SK-N-SH (cell line): ENCODE results near the gene C1orf50. TPM values are rescaled to one million over a fixed set of nuclear protein-coding genes. Genes with fewer than 3 reads are reported as not detected.

Experiments
- CTCF ChIA-PET: fragments of 300-600, 350-600 bp; formaldehyde crosslinking; extraction: SDS; loops from one replicate; lab custom pipeline; 2021; lab: Yijun Ruan, JAX
- POLR2A ChIA-PET: fragments of 350-600 bp; sonication (Branson Sonifier 250); formaldehyde crosslinking; extraction: SDS; loops from one replicate; lab custom pipeline; 2020; ENCODE audit warnings: antibody characterized with exemption, inconsistent platforms; lab: Yijun Ruan, JAX
- DNase-seq: peaks from one replicate; pipeline ENCODE4 v3.0.0; 2012
- H2AFZ ChIP-seq: fragments of 200-600 bp; sonication (generic); 2 replicates; pipeline ENCODE4 v1.8.1; 2016; ENCODE audit warnings: antibody characterized with exemption, mild to moderate bottlenecking, low read depth
- H3F3A ChIP-seq: fragments of 200-600 bp; sonication (generic); replicated peaks from 2 replicates; pipeline ENCODE3; 2016; ENCODE audit warnings: antibody characterized with exemption, mild to moderate bottlenecking; ENCODE audit not compliant: insufficient read depth
- H3K27ac ChIP-seq, 2 experiments: fragments of 200-500 bp in 1 of 2; fragments of 200-600 bp in 1 of 2; sonication (Bioruptor generic) in 1 of 2; sonication (generic), shearing (Covaris generic) in 1 of 2; 2 replicates each; pipeline versions ENCODE4 v1.5.1 to v1.6.1; 2014 to 2016; ENCODE audit warnings: low read depth in 2 of 2, inconsistent platforms in 1 of 2, low read length in 1 of 2, mild to moderate bottlenecking in 1 of 2, mixed read lengths in 1 of 2
- H3K27me3 ChIP-seq: fragments of 200-600 bp; sonication (generic), shearing (Covaris generic); 2 replicates; pipeline ENCODE4 v1.6.1; 2016; ENCODE audit warnings: mixed run types; ENCODE audit not compliant: insufficient read depth
- H3K36me3 ChIP-seq, 2 experiments: fragments of 200-500 bp in 1 of 2; fragments of 200-600 bp in 1 of 2; sonication (Bioruptor generic) in 1 of 2; sonication (generic) in 1 of 2; replicated peaks in 1 of 2; 2 replicates each; pipeline versions ENCODE3 to v1.5.1; 2014 to 2016; ENCODE audit warnings: low read length in 1 of 2, mild to moderate bottlenecking in 1 of 2; ENCODE audit not compliant: insufficient read depth in 2 of 2, control insufficient read depth in 1 of 2
- H3K4me1 ChIP-seq, 2 experiments: fragments of 200-500 bp in 1 of 2; fragments of 200-600 bp in 1 of 2; sonication (Bioruptor generic) in 1 of 2; sonication (generic), shearing (Covaris generic) in 1 of 2; 2 replicates each; pipeline versions ENCODE4 v1.5.1 to v1.6.1; 2014 to 2016; ENCODE audit warnings: low read depth in 1 of 2, low read length in 1 of 2, mixed run types in 1 of 2; ENCODE audit not compliant: insufficient read depth in 2 of 2, control insufficient read depth in 1 of 2
- H3K4me2 ChIP-seq: fragments of 200-600 bp; sonication (generic), shearing (Covaris generic); 2 replicates; pipeline ENCODE4 v1.6.1; 2017; ENCODE audit warnings: mixed run types
- H3K4me3 ChIP-seq, 2 experiments: fragments of 200-500 bp in 1 of 2; fragments of 200-600 bp in 1 of 2; sonication (Bioruptor generic) in 1 of 2; sonication (generic), shearing (Covaris generic) in 1 of 2; 2 replicates each; pipeline versions ENCODE4 v1.5.1 to v1.8.1; 2014 to 2016; ENCODE audit warnings: low read depth in 2 of 2, inconsistent platforms in 1 of 2, low read length in 1 of 2, mild to moderate bottlenecking in 1 of 2, mixed read lengths in 1 of 2, moderate library complexity in 1 of 2
- H3K79me2 ChIP-seq: fragments of 200-600 bp; sonication (generic); 2 replicates; pipeline ENCODE4 v1.8.1; 2017; ENCODE audit warnings: mild to moderate bottlenecking; ENCODE audit not compliant: insufficient read depth
- H3K9ac ChIP-seq: fragments of 200-600 bp; sonication (generic); 2 replicates; pipeline ENCODE4 v1.6.1; 2017; ENCODE audit warnings: mixed run types
- H3K9me2 ChIP-seq: fragments of 200-600 bp; sonication (generic); 2 replicates; pipeline ENCODE4 v1.6.1; 2017; ENCODE audit warnings: mixed run types
- H3K9me3 ChIP-seq: fragments of 200-600 bp; sonication (generic); 2 replicates; pipeline ENCODE4 v1.6.1; 2017; ENCODE audit warnings: mixed run types, mild to moderate bottlenecking, moderate library complexity
- H4K20me1 ChIP-seq: fragments of 200-600 bp; sonication (generic); 2 replicates; pipeline ENCODE4 v1.6.1; 2017; ENCODE audit warnings: mild to moderate bottlenecking, mixed run types; ENCODE audit not compliant: insufficient read depth
- FOXJ3 ChIP-seq: sonication (generic); formaldehyde crosslinking; IDR thresholded peaks from 2 replicates; pipeline ENCODE4 v1.5.1; 2020; ENCODE audit warnings: mild to moderate bottlenecking, missing genetic modification reagents
- GATA2 ChIP-seq: sonication (generic); formaldehyde crosslinking; IDR thresholded peaks from 2 replicates; pipeline ENCODE4 v1.5.0; 2020; ENCODE audit warnings: mild to moderate bottlenecking, missing genetic modification reagents
- IRF3 ChIP-seq: fragments of 150-350 bp; IDR thresholded peaks from 2 replicates; pipeline ENCODE4 v1.6.1; 2016; ENCODE audit warnings: mild to moderate bottlenecking, low read depth, low read length
- JUND ChIP-seq: IDR thresholded peaks from 2 replicates; pipeline ENCODE4 v1.4.0; 2012
- MEF2A ChIP-seq: IDR thresholded peaks from 2 replicates; pipeline ENCODE4 v1.4.0; 2012; ENCODE audit warnings: low read depth, borderline replicate concordance
- MXI1 ChIP-seq: IDR thresholded peaks from 2 replicates; pipeline ENCODE4 v1.6.1; 2012; ENCODE audit warnings: mild to moderate bottlenecking, low read depth, low read length, improper control_type of control experiment
- SIN3A ChIP-seq: IDR thresholded peaks from 2 replicates; pipeline ENCODE4 v1.6.1; 2012; ENCODE audit warnings: low read depth, mild to moderate bottlenecking, low read length, moderate library complexity, borderline replicate concordance
- TAF1 ChIP-seq: IDR thresholded peaks from 2 replicates; pipeline ENCODE4 v1.6.1; 2012; ENCODE audit warnings: low read depth, mild to moderate bottlenecking, low read length, moderate library complexity, borderline replicate concordance
- WGBS: methylation state at CpG from one replicate; pipeline ENCODE4 v1.1.6; 2017; ENCODE audit warnings: low lambda C conversion rate; 5-methylcytosine and 5-hydroxymethylcytosine counted together
- polyA plus RNA-seq, 3 experiments: library from polyadenylated mRNA; depleted of rRNA; stranded (reverse); fragments of >200 nt; gene quantifications; 2 replicates each; pipeline ENCODE4 v1.2.3, GENCODE V29; 2012

C1orf50 gene
- polyA plus RNA-seq, 1 of the 3 experiments (the other 2 are of a cell fraction): 2.6 TPM

GRCh38 chr1:42742617-42743316, 24.3 kb upstream of the C1orf50 start:
- no peaks in the 10 kb centered on the region for H3K79me2 ChIP-seq
- 82% methylated on average over 9 of the region's 9 CpGs for WGBS
- no peak overlapping the region for H3K4me2 ChIP-seq
- no peaks in the 10 kb centered on the region for H4K20me1 ChIP-seq
- no peak overlapping the region for H3K9ac ChIP-seq
- H3K36me3 ChIP-seq: peaks cover 8 to 16% of the 10 kb centered on the region in 2 experiments
- H3K27me3 ChIP-seq: no peaks in the 10 kb centered on the region
- no peak overlapping the region for H2AFZ ChIP-seq
- peaks cover 0 to 20% of the 10 kb centered on the region in 2 experiments; a peak in 1 of 4 replicates for H3K4me1 ChIP-seq
- CTCF ChIA-PET: interaction anchor here (0.5 to 2.6 kb wide), 6 partner anchors 14 to 433 kb away, joined by 3 to 15 read pairs (median 4); no protein-coding TSS in a partner anchor
- H3K9me2 ChIP-seq: no peaks in the 10 kb centered on the region
- H3K9me3 ChIP-seq: no peaks in the 10 kb centered on the region
- peak; percentile 41 for DNase-seq
- no peak overlapping the region for H3K4me3 ChIP-seq
- H3K27ac ChIP-seq: peak overlapping the region in 1 of 2 experiments; percentile 39; a peak in 2 of 4 replicates
- POLR2A ChIA-PET: interaction anchor here (1.4 kb wide), 1 partner anchor 61 kb away, joined by 7 read pairs; the partner anchor contains the start of gene YBX1
- TF ChIP-seq GATA2 (CRISPR knock-in tag) (no peak), MEF2A (no peak)
- no peaks in the 10 kb centered on the region for H3F3A ChIP-seq

- WGBS: 68% methylated on average over 21 of the region's 21 CpGs
- DNase-seq: peak; percentile 78
- CTCF ChIA-PET: interaction anchor here (0.8 to 2.6 kb wide), 3 partner anchors 13 to 330 kb away, joined by 4 to 15 read pairs (median 5); no protein-coding TSS in a partner anchor
Measured at GRCh38 chr1:42743317-42744147, 23.5 kb upstream of the C1orf50 start.

GRCh38 chr1:42744148-42744413, 23.0 kb upstream of the C1orf50 start:
- POLR2A ChIA-PET: interaction anchor here (1.4 kb wide), 1 partner anchor 62 kb away, joined by 7 read pairs; the partner anchor contains the start of gene YBX1
- H3K4me1 ChIP-seq: peaks cover 0 to 20% of the 10 kb centered on the region in 2 experiments; a peak in 1 of 4 replicates
- H3K36me3 ChIP-seq: peaks cover 8 to 22% of the 10 kb centered on the region in 2 experiments
- H3K9me3 ChIP-seq: no peaks in the 10 kb centered on the region
- H3K27ac ChIP-seq: no peak overlapping the region
- no peaks in the 10 kb centered on the region for H3K27me3 ChIP-seq
- DNase-seq: no peak
- H3K79me2 ChIP-seq: no peaks in the 10 kb centered on the region
- no peaks in the 10 kb centered on the region for H3K9me2 ChIP-seq
- WGBS: 98% methylated on average over 9 of the region's 9 CpGs
- no peak overlapping the region for H2AFZ ChIP-seq
- no peak overlapping the region for H3K4me3 ChIP-seq
- H4K20me1 ChIP-seq: no peaks in the 10 kb centered on the region
- no peak overlapping the region for H3K9ac ChIP-seq
- CTCF ChIA-PET: interaction anchor here (0.8 to 2.6 kb wide), 3 partner anchors 12 to 330 kb away, joined by 4 to 15 read pairs (median 5); no protein-coding TSS in a partner anchor
- no peak overlapping the region for H3K4me2 ChIP-seq
- TF ChIP-seq IRF3 (no peak), SIN3A (no peak), TAF1 (no peak), MXI1 (no peak)
- H3F3A ChIP-seq: no peaks in the 10 kb centered on the region

More at GRCh38 chr1:42743317-42744147, 23.5 kb upstream of the C1orf50 start:
- TF ChIP-seq MXI1 (0 out of 2 replicates have a peak, but pooled peaks have one; percentile 46), FOXJ3 (CRISPR knock-in tag) (no peak), JUND (no peak)
- POLR2A ChIA-PET: interaction anchor here (1.4 kb wide), 1 partner anchor 62 kb away, joined by 7 read pairs; the partner anchor contains the start of gene YBX1
- H3K4me2 ChIP-seq: no peak overlapping the region
- H3K9me2 ChIP-seq: no peaks in the 10 kb centered on the region
- H3K9me3 ChIP-seq: no peaks in the 10 kb centered on the region
- no peaks in the 10 kb centered on the region for H4K20me1 ChIP-seq
- no peak overlapping the region; a peak in 1 of 4 replicates for H3K27ac ChIP-seq
- peaks cover 0 to 20% of the 10 kb centered on the region in 2 experiments; a peak in 1 of 4 replicates for H3K4me1 ChIP-seq
- no peak overlapping the region for H3K4me3 ChIP-seq
- no peaks in the 10 kb centered on the region for H3K27me3 ChIP-seq
- H3F3A ChIP-seq: no peaks in the 10 kb centered on the region
- H3K79me2 ChIP-seq: no peaks in the 10 kb centered on the region
- peaks cover 8 to 21% of the 10 kb centered on the region in 2 experiments for H3K36me3 ChIP-seq
- H2AFZ ChIP-seq: no peak overlapping the region
- no peak overlapping the region for H3K9ac ChIP-seq
